ENCODE measurements around the gene SYTL2.

SYTL2 gene

GRCh38 chr11:85742348-85742747, 68.6 kb downstream of the SYTL2 start:
- H3K4me3 ChIP-seq (ENCODE audit: control insufficient read depth, low read depth, low read length): no peak overlapping the region
- no peak for TF ChIP-seq CTCF (conservative IDR thresholded peaks at IDR 0.05; ENCODE audit: control insufficient read depth, insufficient read depth, low read depth, low read length)
- no peak for DNase-seq (ENCODE audit: low read depth)

DNA sequence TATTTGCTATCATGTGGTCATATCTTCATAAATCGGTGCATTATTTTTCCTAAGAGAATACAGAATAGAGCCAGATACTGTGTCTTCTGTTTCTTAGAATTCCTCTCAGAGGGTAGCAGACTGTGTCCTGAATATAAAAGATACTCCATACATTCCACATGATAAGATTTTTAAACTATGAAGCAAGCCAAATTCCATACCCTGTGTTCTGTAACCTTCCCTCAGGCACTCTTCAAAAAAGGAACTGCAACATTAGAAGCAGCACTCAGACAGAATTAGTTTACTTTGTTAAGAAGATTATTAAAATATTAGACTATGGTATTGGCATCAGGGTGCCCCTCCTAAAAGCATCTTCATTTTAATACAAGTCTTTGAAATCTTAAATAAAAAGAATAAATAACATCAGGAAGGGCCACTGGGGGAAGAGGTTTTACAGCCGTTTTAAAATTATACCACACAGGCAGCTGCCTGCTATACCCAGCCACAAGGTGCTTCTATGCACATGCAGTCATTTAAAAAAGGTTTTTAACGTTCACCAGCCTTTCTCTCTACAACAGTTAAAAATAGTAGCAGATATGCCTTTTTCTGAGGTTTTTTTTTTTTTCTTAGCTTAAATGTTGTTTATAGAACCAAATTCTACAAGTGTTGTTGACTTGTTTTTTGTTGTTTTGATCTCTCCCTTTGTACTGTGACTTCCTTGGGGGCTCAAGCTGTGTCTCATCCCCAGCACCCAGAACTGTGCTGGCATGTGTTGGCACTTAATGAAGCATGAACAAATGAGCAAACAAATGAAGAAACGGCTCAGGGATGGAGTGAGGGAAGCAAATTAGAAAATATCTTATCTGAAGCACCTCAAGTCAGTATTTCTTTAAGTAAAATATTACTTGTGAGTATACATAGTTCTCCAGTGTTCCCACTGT, 70.2 kb downstream of the SYTL2 start:
- no peak for TF ChIP-seq CTCF (conservative IDR thresholded peaks at IDR 0.05; ENCODE audit: control insufficient read depth, insufficient read depth, low read depth, low read length)
- no peak overlapping the region for H3K4me3 ChIP-seq (ENCODE audit: control insufficient read depth, low read depth, low read length)
- no peak for DNase-seq (ENCODE audit: low read depth)

DNA sequence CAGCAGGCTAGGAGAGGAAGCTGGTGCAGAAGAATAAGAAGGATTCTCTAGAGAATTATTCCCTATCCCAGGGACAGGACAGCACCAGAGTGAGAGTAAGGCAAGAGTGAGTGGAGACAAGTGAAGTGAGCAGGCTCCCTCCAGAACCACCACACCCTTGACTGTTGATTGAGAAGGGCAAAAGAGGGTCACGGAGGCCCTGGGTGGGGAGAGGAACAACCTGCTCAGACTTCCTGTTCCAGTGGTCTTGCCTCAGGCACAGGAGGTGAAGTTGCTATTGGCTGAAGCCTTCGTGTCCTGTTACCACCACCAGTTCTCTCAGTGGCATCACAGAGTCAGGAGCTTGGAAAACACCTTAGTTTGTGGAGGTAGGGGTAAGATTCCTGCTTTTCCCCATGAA, 73.2 kb downstream of the SYTL2 start:
- DNase-seq (ENCODE audit: low read depth): no peak
- H3K4me3 ChIP-seq (ENCODE audit: control insufficient read depth, low read depth, low read length): no peak overlapping the region
- TF ChIP-seq CTCF (conservative IDR thresholded peaks at IDR 0.05; ENCODE audit: control insufficient read depth, insufficient read depth, low read depth, low read length): no peak

DNA sequence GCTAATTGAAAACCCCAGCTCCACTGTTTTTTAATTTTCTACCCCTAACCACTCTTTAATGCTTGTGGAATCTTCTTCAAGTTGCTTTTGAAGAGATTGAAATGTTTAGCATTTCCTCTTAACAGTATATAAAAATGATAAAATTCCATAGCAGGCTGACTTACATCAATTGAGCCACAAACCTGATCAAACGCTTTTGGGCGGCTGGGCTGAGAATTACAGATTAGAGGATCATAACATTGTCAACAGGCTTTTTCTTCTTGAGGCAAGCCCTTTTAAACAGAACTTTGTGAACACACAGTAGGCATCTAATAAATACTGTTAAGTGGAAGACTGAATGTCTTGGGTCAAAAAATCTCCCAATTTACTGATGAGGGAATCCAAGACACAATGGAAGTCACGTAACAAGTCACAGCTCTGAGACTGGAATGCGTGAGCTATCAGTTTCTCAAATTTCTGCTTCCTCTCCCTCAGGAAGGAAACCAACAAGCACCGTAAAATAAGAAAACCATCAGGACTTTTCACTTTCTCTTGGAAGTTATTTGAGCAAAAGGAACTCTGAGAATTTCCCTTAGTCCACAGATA, 75.0 kb downstream of the SYTL2 start:
- H3K4me3 ChIP-seq (ENCODE audit: control insufficient read depth, low read depth, low read length): no peak overlapping the region
- DNase-seq (ENCODE audit: low read depth): no peak
- TF ChIP-seq CTCF (conservative IDR thresholded peaks at IDR 0.05; ENCODE audit: control insufficient read depth, insufficient read depth, low read depth, low read length): no peak

DNA sequence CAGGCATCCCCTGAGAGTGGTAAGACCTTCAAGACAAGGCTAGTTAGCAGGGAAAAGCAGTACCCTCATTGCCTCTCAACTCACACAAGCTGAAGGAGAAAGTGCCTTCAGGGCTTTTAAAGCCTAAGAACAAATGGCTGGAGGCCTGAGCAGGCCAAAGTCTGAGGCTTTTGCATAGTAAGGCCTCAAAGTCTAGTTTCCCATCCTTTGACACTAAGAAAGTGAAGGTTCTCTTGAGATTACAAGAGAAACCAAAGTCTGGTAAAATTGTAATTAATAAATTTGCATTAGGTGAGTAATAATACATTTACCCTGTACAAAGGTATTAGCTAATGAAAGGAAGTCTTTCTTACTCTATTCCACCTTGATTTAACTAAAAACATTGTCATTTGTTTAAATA, 78.0 kb downstream of the SYTL2 start:
- no peak overlapping the region for H3K4me3 ChIP-seq (ENCODE audit: control insufficient read depth, low read depth, low read length)
- no peak for TF ChIP-seq CTCF (conservative IDR thresholded peaks at IDR 0.05; ENCODE audit: control insufficient read depth, insufficient read depth, low read depth, low read length)
- DNase-seq (ENCODE audit: low read depth): no peak

GRCh38 chr11:85726381-85726780, 84.6 kb downstream of the SYTL2 start:
- no peak for DNase-seq (ENCODE audit: low read depth)
- H3K4me3 ChIP-seq (ENCODE audit: control insufficient read depth, low read depth, low read length): no peak overlapping the region
- TF ChIP-seq CTCF (conservative IDR thresholded peaks at IDR 0.05; ENCODE audit: control insufficient read depth, insufficient read depth, low read depth, low read length): no peak
